ENCODE data around the gene CASP12.

GRCh38 chr11:104898685-104899013 is 389 bp upstream of the CASP12 start:
- no peak for TF ChIP-seq CTCF (IDR thresholded peaks at IDR 0.05)
- no peak for TF ChIP-seq POLR2A (IDR thresholded peaks at IDR 0.05)

Measured in adrenal gland (tissue), 5 donors.